ENCODE results near the gene PHF8.

PHF8 gene

DNA sequence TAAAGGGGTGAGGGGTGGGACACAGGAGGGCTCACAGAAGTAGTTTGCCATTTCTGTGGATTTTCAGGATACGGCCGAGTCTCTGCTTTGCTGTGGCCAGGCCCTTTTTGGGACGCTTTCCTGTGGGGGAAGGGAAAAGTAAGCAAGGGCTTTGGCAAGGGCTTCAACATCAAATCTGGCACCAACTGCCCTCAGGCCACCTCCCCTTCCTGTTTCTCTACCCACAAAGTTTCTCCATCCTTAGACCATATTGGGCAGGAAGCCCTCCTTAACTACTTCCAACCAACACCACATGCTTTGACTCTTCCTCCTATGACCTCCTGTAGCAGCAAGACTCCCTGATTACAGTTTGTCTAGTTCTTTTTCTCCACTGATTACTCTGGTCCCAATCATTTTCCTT lies 105.1 kb downstream of the PHF8 start:
- Histone ChIP-seq H3K27me3 (replicated peaks; ENCODE audit: control insufficient read depth, insufficient read depth, low read length) (no peaks in the 10 kb centered on the region), H3K4me3 (replicated peaks; ENCODE audit: low read depth, low read length) (no peak overlapping the region), H3K36me3 (ENCODE audit: control insufficient read depth, insufficient read depth, low read length) (peaks cover 5% of the 10 kb centered on the region)
- no peak for TF ChIP-seq CTCF (IDR thresholded peaks at IDR 0.05; ENCODE audit: insufficient read depth, low read length, poor library complexity, severe bottlenecking)
- DNase-seq (ENCODE audit: extremely low read depth, insufficient read length) = no peak

DNA sequence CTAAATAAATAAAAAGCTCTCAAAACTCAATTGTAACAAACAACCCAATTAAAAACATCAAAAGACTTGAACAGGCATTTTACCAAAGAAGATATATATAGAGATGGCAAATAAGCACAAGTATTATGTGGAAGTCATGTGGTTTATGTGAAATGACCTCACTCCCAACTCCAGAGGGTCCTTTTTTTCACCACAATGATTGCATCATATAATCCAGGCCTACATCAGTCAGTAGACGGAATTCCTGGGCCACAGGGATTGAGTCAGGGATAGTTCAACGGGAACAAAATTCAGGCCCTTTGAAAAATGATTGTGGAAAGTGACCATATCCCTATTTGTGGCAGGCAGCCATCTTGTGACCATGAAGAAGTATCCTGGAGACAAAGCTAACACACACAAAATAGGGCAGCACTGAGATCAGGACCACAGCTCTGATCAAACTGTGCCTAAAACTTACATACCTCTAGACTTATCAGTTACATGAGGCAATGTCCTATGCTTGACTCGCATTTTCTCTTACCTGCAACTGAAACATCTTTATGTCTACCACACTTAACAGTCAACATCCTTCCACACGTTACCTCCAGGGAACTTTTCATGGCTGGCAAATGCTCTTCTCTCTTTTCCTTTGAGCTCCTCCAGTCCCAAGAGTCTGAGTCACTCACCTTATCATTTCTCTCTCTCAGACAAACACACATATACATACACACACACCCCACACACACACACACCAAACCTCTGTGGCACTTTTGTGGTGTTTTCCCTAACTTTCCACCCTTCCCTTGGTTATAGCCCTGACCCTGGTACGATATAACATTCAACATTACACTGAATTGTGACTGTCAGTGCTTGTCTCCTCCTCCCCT lies 113.5 kb downstream of the PHF8 start:
- no peaks in the 10 kb centered on the region for H3K36me3 ChIP-seq (ENCODE audit: control insufficient read depth, insufficient read depth, low read length)

DNA sequence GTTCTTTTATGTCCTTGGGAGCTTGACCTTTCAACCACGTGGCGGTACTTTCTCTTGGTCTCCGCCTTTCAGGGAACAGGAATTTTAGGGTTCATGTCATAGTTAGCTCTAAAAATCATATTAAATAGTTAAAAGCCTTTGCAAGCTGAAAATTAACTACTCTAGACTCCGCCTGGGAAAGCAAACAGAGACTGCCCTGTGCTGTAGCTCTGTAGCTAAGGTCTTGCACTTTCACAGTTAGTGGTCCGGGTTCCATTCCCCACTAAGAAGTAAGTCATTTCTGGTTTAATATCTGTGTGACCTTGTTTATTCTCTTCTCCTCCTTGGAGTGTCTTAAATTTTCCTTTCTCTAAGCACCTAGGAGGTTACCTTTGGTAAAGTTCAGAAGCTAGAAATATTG lies 118.2 kb downstream of the PHF8 start:
- Histone ChIP-seq H3K4me3 (replicated peaks; ENCODE audit: low read depth, low read length) (no peak overlapping the region), H3K36me3 (ENCODE audit: control insufficient read depth, insufficient read depth, low read length) (no peaks in the 10 kb centered on the region), H3K27me3 (replicated peaks; ENCODE audit: control insufficient read depth, insufficient read depth, low read length) (no peaks in the 10 kb centered on the region)
- no peak for DNase-seq (ENCODE audit: extremely low read depth, insufficient read length)
- no peak for TF ChIP-seq CTCF (IDR thresholded peaks at IDR 0.05; ENCODE audit: insufficient read depth, low read length, poor library complexity, severe bottlenecking)

More for the DNA sequence above, 113.5 kb downstream of the PHF8 start:
- TF ChIP-seq CTCF (IDR thresholded peaks at IDR 0.05; ENCODE audit: insufficient read depth, low read length, poor library complexity, severe bottlenecking) = no peak
- Histone ChIP-seq H3K4me3 (replicated peaks; ENCODE audit: low read depth, low read length) (no peak overlapping the region), H3K27me3 (replicated peaks; ENCODE audit: control insufficient read depth, insufficient read depth, low read length) (no peaks in the 10 kb centered on the region)
- no peak for DNase-seq (ENCODE audit: extremely low read depth, insufficient read length)

- Histone ChIP-seq H3K27me3 (replicated peaks; ENCODE audit: control insufficient read depth, insufficient read depth, low read length) (no peaks in the 10 kb centered on the region), H3K4me3 (replicated peaks; ENCODE audit: low read depth, low read length) (no peak overlapping the region), H3K36me3 (ENCODE audit: control insufficient read depth, insufficient read depth, low read length) (no peaks in the 10 kb centered on the region)
- DNase-seq (ENCODE audit: extremely low read depth, insufficient read length) = no peak
- TF ChIP-seq CTCF (IDR thresholded peaks at IDR 0.05; ENCODE audit: insufficient read depth, low read length, poor library complexity, severe bottlenecking) = no peak
These were observed 125.6 kb downstream of the PHF8 start for GRCh38 chrX:53918702-53919101.

DNA sequence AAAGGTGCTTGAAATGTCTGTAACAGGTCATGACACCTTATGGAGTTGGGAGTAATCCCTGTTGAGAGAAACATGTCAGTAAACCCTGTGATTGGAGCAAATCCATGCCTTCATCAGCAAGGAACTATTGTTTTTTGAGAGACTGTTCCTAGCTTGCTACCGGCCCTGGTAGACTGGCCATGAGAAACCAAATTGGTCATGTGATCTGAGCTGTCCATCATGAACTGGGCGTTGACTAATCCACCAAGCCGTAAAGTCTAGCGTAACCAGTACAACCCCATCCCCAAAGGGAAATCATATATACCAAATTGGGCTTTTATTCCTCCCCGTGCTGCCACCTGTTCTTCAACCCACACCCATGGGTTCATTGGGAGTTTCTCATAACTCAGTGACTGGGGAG lies 143.7 kb downstream of the PHF8 start:
- Histone ChIP-seq H3K4me3 (replicated peaks; ENCODE audit: low read depth, low read length) (no peak overlapping the region), H3K27me3 (replicated peaks; ENCODE audit: control insufficient read depth, insufficient read depth, low read length) (no peaks in the 10 kb centered on the region), H3K36me3 (ENCODE audit: control insufficient read depth, insufficient read depth, low read length) (no peaks in the 10 kb centered on the region)
- no peak for TF ChIP-seq CTCF (IDR thresholded peaks at IDR 0.05; ENCODE audit: insufficient read depth, low read length, poor library complexity, severe bottlenecking)
- DNase-seq (ENCODE audit: extremely low read depth, insufficient read length) = no peak

Data from GM06990 (cell line).